ENCODE data around the gene TCTN2. TPM values are rescaled to one million over a fixed set of nuclear protein-coding genes. Genes with fewer than 3 reads are reported as not detected.

Gene TCTN2
- total and polyA plus RNA-seq, 2 experiments from 2014 or later: 2.9 to 4.7 TPM

GRCh38 chr12:123713398-123713797, 42.5 kb downstream of the TCTN2 start:
- H3K4me2 ChIP-seq: peak overlapping the region; percentile 92
- no peaks in the 10 kb centered on the region for H3K36me3 ChIP-seq (replicated peaks; ENCODE audit: insufficient read depth, low read depth)
- H3K9me2 ChIP-seq (replicated peaks; ENCODE audit: insufficient read depth): no peaks in the 10 kb centered on the region
- no peak overlapping the region for H2AFZ ChIP-seq
- no peaks in the 10 kb centered on the region for H3K27me3 ChIP-seq
- no peak for TF ChIP-seq EZH2 (IDR thresholded peaks at IDR 0.05; ENCODE audit: borderline replicate concordance)
- no peak for TF ChIP-seq CTCF (IDR thresholded peaks at IDR 0.05; ENCODE audit: poor library complexity)
- TF ChIP-seq EZH2phosphoT487 (IDR thresholded peaks at IDR 0.05; ENCODE audit: low read depth, severe bottlenecking, unreplicated experiment): no peak
- H4K20me1 ChIP-seq (ENCODE audit: insufficient read depth, poor library complexity, severe bottlenecking): no peaks in the 10 kb centered on the region
- peak overlapping the region; percentile 30 for H3K27ac ChIP-seq
- 42% methylated on average over 6 of the region's 6 CpGs for WGBS (ENCODE audit: low lambda C conversion rate, missing lambda C conversion rate)
- H3K4me3 ChIP-seq: no peak overlapping the region
- no peaks in the 10 kb centered on the region for H3K9me3 ChIP-seq (ENCODE audit: low read depth)
- H3K4me1 ChIP-seq (ENCODE audit: insufficient read depth): peaks cover 9% of the 10 kb centered on the region
- peaks cover 44% of the 10 kb centered on the region for H3K79me2 ChIP-seq
- peak; percentile 46 for DNase-seq (ENCODE audit: low spot score)

- DNase-seq (ENCODE audit: low spot score): no peak
- TF ChIP-seq EZH2phosphoT487 (IDR thresholded peaks at IDR 0.05; ENCODE audit: low read depth, severe bottlenecking, unreplicated experiment) (no peak), CTCF (IDR thresholded peaks at IDR 0.05; ENCODE audit: poor library complexity) (no peak), EZH2 (IDR thresholded peaks at IDR 0.05; ENCODE audit: borderline replicate concordance) (no peak)
- Histone ChIP-seq H3K4me1 (ENCODE audit: insufficient read depth) (peaks cover 9% of the 10 kb centered on the region), H3K4me2 (peak overlapping the region; percentile 92), H3K9me2 (replicated peaks; ENCODE audit: insufficient read depth) (no peaks in the 10 kb centered on the region), H3K36me3 (replicated peaks; ENCODE audit: insufficient read depth, low read depth) (no peaks in the 10 kb centered on the region), H4K20me1 (ENCODE audit: insufficient read depth, poor library complexity, severe bottlenecking) (no peaks in the 10 kb centered on the region), H3K79me2 (peaks cover 47% of the 10 kb centered on the region), H3K27ac (peak overlapping the region; percentile 30), H3K4me3 (no peak overlapping the region), H3K9me3 (ENCODE audit: low read depth) (no peaks in the 10 kb centered on the region), H3K27me3 (no peaks in the 10 kb centered on the region), H2AFZ (no peak overlapping the region)
- WGBS (ENCODE audit: low lambda C conversion rate, missing lambda C conversion rate): 81% methylated on average over 10 of the region's 10 CpGs
Measured at GRCh38 chr12:123713823-123714585, 43.1 kb downstream of the TCTN2 start.

GRCh38 chr12:123715195-123715594, 44.3 kb downstream of the TCTN2 start:
- no peaks in the 10 kb centered on the region for H3K9me3 ChIP-seq (ENCODE audit: low read depth)
- peaks cover 47% of the 10 kb centered on the region for H3K79me2 ChIP-seq
- DNase-seq (ENCODE audit: low spot score): no peak
- no peak overlapping the region for H3K27ac ChIP-seq
- no peaks in the 10 kb centered on the region for H3K36me3 ChIP-seq (replicated peaks; ENCODE audit: insufficient read depth, low read depth)
- no peaks in the 10 kb centered on the region for H4K20me1 ChIP-seq (ENCODE audit: insufficient read depth, poor library complexity, severe bottlenecking)
- no peaks in the 10 kb centered on the region for H3K27me3 ChIP-seq
- H3K9me2 ChIP-seq (replicated peaks; ENCODE audit: insufficient read depth): no peaks in the 10 kb centered on the region
- no peak overlapping the region for H2AFZ ChIP-seq
- no peak overlapping the region for H3K4me3 ChIP-seq
- 78% methylated on average over 2 of the region's 2 CpGs for WGBS (ENCODE audit: low lambda C conversion rate, missing lambda C conversion rate)
- peaks cover 16% of the 10 kb centered on the region for H3K4me1 ChIP-seq (ENCODE audit: insufficient read depth)
- TF ChIP-seq EZH2phosphoT487 (IDR thresholded peaks at IDR 0.05; ENCODE audit: low read depth, severe bottlenecking, unreplicated experiment) (no peak), EZH2 (IDR thresholded peaks at IDR 0.05; ENCODE audit: borderline replicate concordance) (no peak), CTCF (IDR thresholded peaks at IDR 0.05; ENCODE audit: poor library complexity) (no peak)
- no peak overlapping the region for H3K4me2 ChIP-seq

Data from hepatocyte (in vitro differentiated cells).